GM23338 (cell line): Measurements from ENCODE around the gene CYP3A5. TPM values are rescaled to one million over a fixed set of nuclear protein-coding genes. Genes with fewer than 3 reads are reported as not detected.

ENCODE experiments used
- ATAC-seq: fragments of 200-7000 bp; cut with Tn5 transposase; 3 replicates; pipeline ENCODE4 v1.9.1; 2020
- DNase-seq: peaks from one replicate; pipeline ENCODE4 v3.0.0-alpha.2; 2015; ENCODE audit warnings: low spot score
- H2AFZ ChIP-seq: fragments of 200-600 bp; sonication (generic); 2 replicates; pipeline ENCODE4 v1.8.0; 2016; ENCODE audit warnings: antibody characterized with exemption, mild to moderate bottlenecking, moderate library complexity
- H3F3A ChIP-seq: fragments of 200-600 bp; sonication (generic); replicated peaks from 2 replicates; pipeline ENCODE4 v1.8.0; 2017; ENCODE audit warnings: antibody characterized with exemption, mixed run types, low read depth
- H3K27ac ChIP-seq: fragments of 200-600 bp; sonication (generic); 2 replicates; pipeline ENCODE4 v1.6.1; 2016; ENCODE audit warnings: low read depth
- H3K27me3 ChIP-seq: fragments of 200-600 bp; sonication (generic); 2 replicates; pipeline ENCODE4 v1.8.0; 2016; ENCODE audit warnings: mild to moderate bottlenecking, mixed run types, moderate library complexity; ENCODE audit not compliant: insufficient read depth
- H3K36me3 ChIP-seq: fragments of 200-600 bp; sonication (generic); 2 replicates; pipeline ENCODE4 v1.8.0; 2016; ENCODE audit warnings: mild to moderate bottlenecking; ENCODE audit not compliant: insufficient read depth
- H3K4me1 ChIP-seq: fragments of 200-600 bp; sonication (generic); 2 replicates; pipeline ENCODE4 v1.8.0; 2016; ENCODE audit warnings: mild to moderate bottlenecking, moderate library complexity; ENCODE audit not compliant: insufficient read depth
- H3K4me2 ChIP-seq: fragments of 200-600 bp; sonication (generic); 2 replicates; pipeline ENCODE4 v1.7.1; 2017; ENCODE audit warnings: mixed run types
- H3K4me3 ChIP-seq: fragments of 200-600 bp; sonication (generic); 2 replicates; pipeline ENCODE4 v1.6.1; 2016; ENCODE audit warnings: mixed run types
- H3K79me2 ChIP-seq: fragments of 200-600 bp; sonication (generic); replicated peaks from 2 replicates; pipeline ENCODE4 v1.8.0; 2017; ENCODE audit warnings: mild to moderate bottlenecking; ENCODE audit not compliant: insufficient read depth
- H3K9me2 ChIP-seq: fragments of 200-600 bp; sonication (generic); 2 replicates; pipeline ENCODE4 v1.8.0; 2017; ENCODE audit not compliant: insufficient read depth
- H4K20me1 ChIP-seq: fragments of 200-600 bp; sonication (generic); replicated peaks from 2 replicates; pipeline ENCODE4 v1.8.0; 2017; ENCODE audit warnings: mild to moderate bottlenecking; ENCODE audit not compliant: insufficient read depth
- H3K27ac Mint-ChIP-seq: 2 replicates; pipeline ENCODE4 v1.8.0; 2020; ENCODE audit warnings: inconsistent platforms, mild to moderate bottlenecking, moderate library complexity, mixed read lengths
- H3K27me3 Mint-ChIP-seq: 3 replicates; pipeline ENCODE4 v1.8.0; 2022; ENCODE audit warnings: low read depth, mild to moderate bottlenecking, moderate library complexity, mixed read lengths, inconsistent platforms; ENCODE audit not compliant: insufficient read depth, poor library complexity
- H3K36me3 Mint-ChIP-seq: 3 replicates; pipeline ENCODE4 v1.8.0; 2021; ENCODE audit warnings: low read depth, mild to moderate bottlenecking, inconsistent platforms, moderate library complexity, mixed read lengths
- H3K4me1 Mint-ChIP-seq: 3 replicates; pipeline ENCODE4 v1.8.0; 2020; ENCODE audit warnings: mild to moderate bottlenecking, inconsistent platforms, mixed read lengths
- H3K4me3 Mint-ChIP-seq: 3 replicates; pipeline ENCODE4 v1.8.0; 2021; ENCODE audit warnings: moderate library complexity, mild to moderate bottlenecking, inconsistent platforms, mixed read lengths
- H3K9me3 Mint-ChIP-seq: 3 replicates; pipeline ENCODE4 v1.8.0; 2020; ENCODE audit warnings: moderate library complexity, mild to moderate bottlenecking, inconsistent platforms, mixed read lengths
- CREB1 ChIP-seq: fragments of 250-450 bp; sonication (Bioruptor Pico); IDR thresholded peaks from 2 replicates; pipeline ENCODE4 v1.5.0; 2020; ENCODE audit warnings: low read depth, mild to moderate bottlenecking, moderate library complexity
- JUNB ChIP-seq: IDR thresholded peaks from one replicate; pipeline ENCODE4 v1.6.1; 2016; ENCODE audit warnings: antibody characterized with exemption; ENCODE audit not compliant: unreplicated experiment
- NANOG ChIP-seq: IDR thresholded peaks from 2 replicates; pipeline ENCODE4 v1.6.1; 2016; ENCODE audit warnings: antibody characterized with exemption, borderline replicate concordance
- POLR2AphosphoS5 ChIP-seq: IDR thresholded peaks from 2 replicates; pipeline ENCODE4 v1.6.1; 2016; ENCODE audit warnings: antibody characterized with exemption, low read depth
- ZNF114 ChIP-seq: fragments of 250-450 bp; sonication (Bioruptor Pico); IDR thresholded peaks from 2 replicates; pipeline ENCODE4 v1.5.0; 2020; ENCODE audit warnings: mild to moderate bottlenecking, moderate library complexity
- ZNF331 ChIP-seq: fragments of 250-450 bp; sonication (Bioruptor Pico); IDR thresholded peaks from 2 replicates; pipeline ENCODE4 v1.5.0; 2020; ENCODE audit warnings: low read depth, mild to moderate bottlenecking, moderate library complexity
- polyA plus RNA-seq: library from polyadenylated mRNA; unstranded; fragments of >200 nt; fragmentation: Nextera tagmentation; extraction: Ambion mirVana; gene quantifications from 2 replicates; pipeline ENCODE4 v1.2.1, GENCODE V29; 2016
- total RNA-seq: library from RNA; depleted of rRNA; stranded (reverse); fragments of >200 nt; shearing (Covaris generic); gene quantifications from 2 replicates; pipeline ENCODE4 v1.2.3, GENCODE V29; 2014
- TF ChIP-seq, protein P1 (sequence below): fragments of 250-450 bp; sonication (Bioruptor Pico); IDR thresholded peaks from 2 replicates; pipeline ENCODE4 v1.5.0; 2020; ENCODE audit warnings: mild to moderate bottlenecking, moderate library complexity
- TF ChIP-seq, protein P2 (sequence below), 2 experiments: fragments of 200-600 bp in 1 of 2; sonication (generic) in 1 of 2; conservative IDR thresholded peaks; 2 replicates each; pipeline versions ENCODE4 v1.5.1 to v1.6.1; 2016 to 2017; ENCODE audit warnings: antibody characterized with exemption in 2 of 2, low read depth in 2 of 2, mild to moderate bottlenecking in 2 of 2, moderate library complexity in 1 of 2
- TF ChIP-seq, protein P3 (sequence below): IDR thresholded peaks from one replicate; pipeline ENCODE4 v1.6.1; 2018; ENCODE audit warnings: antibody characterized with exemption; ENCODE audit not compliant: unreplicated experiment
- TF ChIP-seq, protein P4 (sequence below): IDR thresholded peaks from 2 replicates; pipeline ENCODE4 v1.6.1; 2016; ENCODE audit warnings: antibody characterized with exemption

The CYP3A5 gene
- total and polyA plus RNA-seq, 2 experiments from 2014 or later, result 1.2 TPM; not detected in 1

DNA sequence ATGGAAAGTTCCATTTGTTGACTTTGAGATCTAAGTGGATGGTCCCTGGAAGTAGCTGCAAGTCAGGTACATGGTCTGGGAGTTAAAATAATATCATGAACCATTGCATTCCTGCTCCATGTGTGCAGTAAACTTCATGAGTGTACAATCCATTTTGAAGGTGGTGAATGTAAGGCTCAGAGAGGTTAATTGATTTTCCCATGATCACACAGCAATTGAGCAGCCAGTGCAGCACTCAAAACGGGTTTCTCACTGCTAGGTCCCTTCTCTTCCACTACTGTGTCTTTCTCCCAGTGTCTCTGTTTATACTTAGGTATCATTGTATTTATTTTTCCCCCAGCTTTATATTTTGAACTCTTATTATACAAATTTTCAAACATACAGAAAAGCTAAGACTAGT lies 53.1 kb downstream of the CYP3A5 start:
- H3K9me2 ChIP-seq, result no peaks in the 10 kb centered on the region
- ATAC-seq, result no peak
- peaks cover 22% of the 10 kb centered on the region for H3K36me3 ChIP-seq
- peaks cover 91% of the 10 kb centered on the region for H3K36me3 Mint-ChIP-seq
- no peak for TF ChIP-seq CREB1 (CRISPR knock-in tag)
- TF ChIP-seq, protein P1, sequence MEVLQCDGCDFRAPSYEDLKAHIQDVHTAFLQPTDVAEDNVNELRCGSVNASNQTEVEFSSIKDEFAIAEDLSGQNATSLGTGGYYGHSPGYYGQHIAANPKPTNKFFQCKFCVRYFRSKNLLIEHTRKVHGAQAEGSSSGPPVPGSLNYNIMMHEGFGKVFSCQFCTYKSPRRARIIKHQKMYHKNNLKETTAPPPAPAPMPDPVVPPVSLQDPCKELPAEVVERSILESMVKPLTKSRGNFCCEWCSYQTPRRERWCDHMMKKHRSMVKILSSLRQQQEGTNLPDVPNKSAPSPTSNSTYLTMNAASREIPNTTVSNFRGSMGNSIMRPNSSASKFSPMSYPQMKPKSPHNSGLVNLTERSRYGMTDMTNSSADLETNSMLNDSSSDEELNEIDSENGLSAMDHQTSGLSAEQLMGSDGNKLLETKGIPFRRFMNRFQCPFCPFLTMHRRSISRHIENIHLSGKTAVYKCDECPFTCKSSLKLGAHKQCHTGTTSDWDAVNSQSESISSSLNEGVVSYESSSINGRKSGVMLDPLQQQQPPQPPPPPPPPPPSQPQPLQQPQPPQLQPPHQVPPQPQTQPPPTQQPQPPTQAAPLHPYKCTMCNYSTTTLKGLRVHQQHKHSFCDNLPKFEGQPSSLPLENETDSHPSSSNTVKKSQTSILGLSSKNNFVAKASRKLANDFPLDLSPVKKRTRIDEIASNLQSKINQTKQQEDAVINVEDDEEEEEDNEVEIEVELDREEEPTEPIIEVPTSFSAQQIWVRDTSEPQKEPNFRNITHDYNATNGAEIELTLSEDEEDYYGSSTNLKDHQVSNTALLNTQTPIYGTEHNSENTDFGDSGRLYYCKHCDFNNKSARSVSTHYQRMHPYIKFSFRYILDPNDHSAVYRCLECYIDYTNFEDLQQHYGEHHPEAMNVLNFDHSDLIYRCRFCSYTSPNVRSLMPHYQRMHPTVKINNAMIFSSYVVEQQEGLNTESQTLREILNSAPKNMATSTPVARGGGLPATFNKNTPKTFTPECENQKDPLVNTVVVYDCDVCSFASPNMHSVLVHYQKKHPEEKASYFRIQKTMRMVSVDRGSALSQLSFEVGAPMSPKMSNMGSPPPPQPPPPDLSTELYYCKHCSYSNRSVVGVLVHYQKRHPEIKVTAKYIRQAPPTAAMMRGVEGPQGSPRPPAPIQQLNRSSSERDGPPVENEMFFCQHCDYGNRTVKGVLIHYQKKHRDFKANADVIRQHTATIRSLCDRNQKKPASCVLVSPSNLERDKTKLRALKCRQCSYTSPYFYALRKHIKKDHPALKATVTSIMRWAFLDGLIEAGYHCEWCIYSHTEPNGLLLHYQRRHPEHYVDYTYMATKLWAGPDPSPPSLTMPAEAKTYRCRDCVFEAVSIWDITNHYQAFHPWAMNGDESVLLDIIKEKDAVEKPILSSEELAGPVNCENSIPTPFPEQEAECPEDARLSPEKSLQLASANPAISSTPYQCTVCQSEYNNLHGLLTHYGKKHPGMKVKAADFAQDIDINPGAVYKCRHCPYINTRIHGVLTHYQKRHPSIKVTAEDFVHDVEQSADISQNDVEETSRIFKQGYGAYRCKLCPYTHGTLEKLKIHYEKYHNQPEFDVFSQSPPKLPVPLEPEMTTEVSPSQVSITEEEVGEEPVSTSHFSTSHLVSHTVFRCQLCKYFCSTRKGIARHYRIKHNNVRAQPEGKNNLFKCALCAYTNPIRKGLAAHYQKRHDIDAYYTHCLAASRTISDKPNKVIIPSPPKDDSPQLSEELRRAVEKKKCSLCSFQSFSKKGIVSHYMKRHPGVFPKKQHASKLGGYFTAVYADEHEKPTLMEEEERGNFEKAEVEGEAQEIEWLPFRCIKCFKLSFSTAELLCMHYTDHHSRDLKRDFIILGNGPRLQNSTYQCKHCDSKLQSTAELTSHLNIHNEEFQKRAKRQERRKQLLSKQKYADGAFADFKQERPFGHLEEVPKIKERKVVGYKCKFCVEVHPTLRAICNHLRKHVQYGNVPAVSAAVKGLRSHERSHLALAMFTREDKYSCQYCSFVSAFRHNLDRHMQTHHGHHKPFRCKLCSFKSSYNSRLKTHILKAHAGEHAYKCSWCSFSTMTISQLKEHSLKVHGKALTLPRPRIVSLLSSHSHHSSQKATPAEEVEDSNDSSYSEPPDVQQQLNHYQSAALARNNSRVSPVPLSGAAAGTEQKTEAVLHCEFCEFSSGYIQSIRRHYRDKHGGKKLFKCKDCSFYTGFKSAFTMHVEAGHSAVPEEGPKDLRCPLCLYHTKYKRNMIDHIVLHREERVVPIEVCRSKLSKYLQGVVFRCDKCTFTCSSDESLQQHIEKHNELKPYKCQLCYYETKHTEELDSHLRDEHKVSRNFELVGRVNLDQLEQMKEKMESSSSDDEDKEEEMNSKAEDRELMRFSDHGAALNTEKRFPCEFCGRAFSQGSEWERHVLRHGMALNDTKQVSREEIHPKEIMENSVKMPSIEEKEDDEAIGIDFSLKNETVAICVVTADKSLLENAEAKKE (CRISPR knock-in tag), result no peak
- TF ChIP-seq, protein P2, sequence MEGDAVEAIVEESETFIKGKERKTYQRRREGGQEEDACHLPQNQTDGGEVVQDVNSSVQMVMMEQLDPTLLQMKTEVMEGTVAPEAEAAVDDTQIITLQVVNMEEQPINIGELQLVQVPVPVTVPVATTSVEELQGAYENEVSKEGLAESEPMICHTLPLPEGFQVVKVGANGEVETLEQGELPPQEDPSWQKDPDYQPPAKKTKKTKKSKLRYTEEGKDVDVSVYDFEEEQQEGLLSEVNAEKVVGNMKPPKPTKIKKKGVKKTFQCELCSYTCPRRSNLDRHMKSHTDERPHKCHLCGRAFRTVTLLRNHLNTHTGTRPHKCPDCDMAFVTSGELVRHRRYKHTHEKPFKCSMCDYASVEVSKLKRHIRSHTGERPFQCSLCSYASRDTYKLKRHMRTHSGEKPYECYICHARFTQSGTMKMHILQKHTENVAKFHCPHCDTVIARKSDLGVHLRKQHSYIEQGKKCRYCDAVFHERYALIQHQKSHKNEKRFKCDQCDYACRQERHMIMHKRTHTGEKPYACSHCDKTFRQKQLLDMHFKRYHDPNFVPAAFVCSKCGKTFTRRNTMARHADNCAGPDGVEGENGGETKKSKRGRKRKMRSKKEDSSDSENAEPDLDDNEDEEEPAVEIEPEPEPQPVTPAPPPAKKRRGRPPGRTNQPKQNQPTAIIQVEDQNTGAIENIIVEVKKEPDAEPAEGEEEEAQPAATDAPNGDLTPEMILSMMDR (conservative IDR thresholded peaks at IDR 0.05; ENCODE audit: low read depth in 2 of 2), result no peak
- TF ChIP-seq ZNF331 (CRISPR knock-in tag), result no peak
- TF ChIP-seq JUNB, result no peak
- TF ChIP-seq ZNF114 (CRISPR knock-in tag), result no peak
- TF ChIP-seq NANOG, result no peak
- TF ChIP-seq, protein P3, sequence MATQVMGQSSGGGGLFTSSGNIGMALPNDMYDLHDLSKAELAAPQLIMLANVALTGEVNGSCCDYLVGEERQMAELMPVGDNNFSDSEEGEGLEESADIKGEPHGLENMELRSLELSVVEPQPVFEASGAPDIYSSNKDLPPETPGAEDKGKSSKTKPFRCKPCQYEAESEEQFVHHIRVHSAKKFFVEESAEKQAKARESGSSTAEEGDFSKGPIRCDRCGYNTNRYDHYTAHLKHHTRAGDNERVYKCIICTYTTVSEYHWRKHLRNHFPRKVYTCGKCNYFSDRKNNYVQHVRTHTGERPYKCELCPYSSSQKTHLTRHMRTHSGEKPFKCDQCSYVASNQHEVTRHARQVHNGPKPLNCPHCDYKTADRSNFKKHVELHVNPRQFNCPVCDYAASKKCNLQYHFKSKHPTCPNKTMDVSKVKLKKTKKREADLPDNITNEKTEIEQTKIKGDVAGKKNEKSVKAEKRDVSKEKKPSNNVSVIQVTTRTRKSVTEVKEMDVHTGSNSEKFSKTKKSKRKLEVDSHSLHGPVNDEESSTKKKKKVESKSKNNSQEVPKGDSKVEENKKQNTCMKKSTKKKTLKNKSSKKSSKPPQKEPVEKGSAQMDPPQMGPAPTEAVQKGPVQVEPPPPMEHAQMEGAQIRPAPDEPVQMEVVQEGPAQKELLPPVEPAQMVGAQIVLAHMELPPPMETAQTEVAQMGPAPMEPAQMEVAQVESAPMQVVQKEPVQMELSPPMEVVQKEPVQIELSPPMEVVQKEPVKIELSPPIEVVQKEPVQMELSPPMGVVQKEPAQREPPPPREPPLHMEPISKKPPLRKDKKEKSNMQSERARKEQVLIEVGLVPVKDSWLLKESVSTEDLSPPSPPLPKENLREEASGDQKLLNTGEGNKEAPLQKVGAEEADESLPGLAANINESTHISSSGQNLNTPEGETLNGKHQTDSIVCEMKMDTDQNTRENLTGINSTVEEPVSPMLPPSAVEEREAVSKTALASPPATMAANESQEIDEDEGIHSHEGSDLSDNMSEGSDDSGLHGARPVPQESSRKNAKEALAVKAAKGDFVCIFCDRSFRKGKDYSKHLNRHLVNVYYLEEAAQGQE, result no peak
- TF ChIP-seq POLR2AphosphoS5, result no peak
- TF ChIP-seq, protein P4, sequence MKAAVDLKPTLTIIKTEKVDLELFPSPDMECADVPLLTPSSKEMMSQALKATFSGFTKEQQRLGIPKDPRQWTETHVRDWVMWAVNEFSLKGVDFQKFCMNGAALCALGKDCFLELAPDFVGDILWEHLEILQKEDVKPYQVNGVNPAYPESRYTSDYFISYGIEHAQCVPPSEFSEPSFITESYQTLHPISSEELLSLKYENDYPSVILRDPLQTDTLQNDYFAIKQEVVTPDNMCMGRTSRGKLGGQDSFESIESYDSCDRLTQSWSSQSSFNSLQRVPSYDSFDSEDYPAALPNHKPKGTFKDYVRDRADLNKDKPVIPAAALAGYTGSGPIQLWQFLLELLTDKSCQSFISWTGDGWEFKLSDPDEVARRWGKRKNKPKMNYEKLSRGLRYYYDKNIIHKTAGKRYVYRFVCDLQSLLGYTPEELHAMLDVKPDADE, result no peak
- no peak for DNase-seq
- no peak overlapping the region for H3K27ac Mint-ChIP-seq
- peaks cover 13% of the 10 kb centered on the region for H3K4me1 ChIP-seq
- no peaks in the 10 kb centered on the region for H3K27me3 ChIP-seq
- H3K4me1 Mint-ChIP-seq, result peaks cover 35% of the 10 kb centered on the region
- no peak overlapping the region for H3K27ac ChIP-seq
- no peaks in the 10 kb centered on the region for H3K9me3 Mint-ChIP-seq
- H3K27me3 Mint-ChIP-seq, result peaks cover 15% of the 10 kb centered on the region
- H4K20me1 ChIP-seq, result peaks cover 23% of the 10 kb centered on the region
- no peak overlapping the region for H3K4me3 ChIP-seq
- no peak overlapping the region for H2AFZ ChIP-seq
- H3K4me3 Mint-ChIP-seq, result no peak overlapping the region
- no peak overlapping the region for H3K4me2 ChIP-seq
- no peaks in the 10 kb centered on the region for H3K79me2 ChIP-seq
- H3F3A ChIP-seq, result 0 out of 2 replicates have a peak, but pooled peaks cover 8% of the 10 kb centered on the region
